H9 (cell line): Measurements from ENCODE around the gene BAG2. TPM values are rescaled to one million over a fixed set of nuclear protein-coding genes. Genes with fewer than 3 reads are reported as not detected.

Experiments used
- DNase-seq: peaks from one replicate; pipeline ENCODE4 v3.0.0-alpha.2; 2017
- H2AFZ ChIP-seq: one replicate; pipeline ENCODE4 v1.6.1; 2013; ENCODE audit warnings: mild to moderate bottlenecking, low read length, control low read depth, moderate library complexity
- H2AK5ac ChIP-seq: 2 replicates; pipeline ENCODE4 v1.6.1; 2013; ENCODE audit warnings: low read length, control low read depth, mixed read lengths; ENCODE audit not compliant: insufficient read length
- H2BK120ac ChIP-seq: one replicate; pipeline ENCODE4 v1.6.1; 2013; ENCODE audit warnings: low read depth, mild to moderate bottlenecking, low read length, control low read depth, inconsistent platforms; ENCODE audit not compliant: poor library complexity, severe bottlenecking
- H2BK12ac ChIP-seq: 2 replicates; pipeline ENCODE4 v1.6.1; 2013; ENCODE audit warnings: low read length, control low read depth, mixed read lengths, low read depth; ENCODE audit not compliant: insufficient read length
- H2BK15ac ChIP-seq: 2 replicates; pipeline ENCODE4 v1.6.1; 2013; ENCODE audit warnings: low read depth, low read length, control low read depth
- H2BK20ac ChIP-seq: one replicate; pipeline ENCODE4 v1.6.1; 2013; ENCODE audit warnings: low read depth, mild to moderate bottlenecking, low read length, control low read depth, inconsistent platforms; ENCODE audit not compliant: poor library complexity, severe bottlenecking
- H2BK5ac ChIP-seq: 2 replicates; pipeline ENCODE4 v1.6.1; 2013; ENCODE audit warnings: low read length, control low read depth, mixed read lengths; ENCODE audit not compliant: insufficient read length
- H3K14ac ChIP-seq: 2 replicates; pipeline ENCODE4 v1.6.1; 2013; ENCODE audit warnings: low read length, control low read depth; ENCODE audit not compliant: insufficient read depth
- H3K18ac ChIP-seq: 2 replicates; pipeline ENCODE4 v1.6.1; 2013; ENCODE audit warnings: low read depth, mild to moderate bottlenecking, mixed read lengths, low read length, control low read depth; ENCODE audit not compliant: insufficient read length
- H3K23ac ChIP-seq: 2 replicates; pipeline ENCODE4 v1.6.1; 2013; ENCODE audit warnings: low read length, control low read depth, mixed read lengths, low read depth; ENCODE audit not compliant: insufficient read length
- H3K23me2 ChIP-seq: 2 replicates; pipeline ENCODE4 v1.6.1; 2013; ENCODE audit warnings: low read depth, mild to moderate bottlenecking, mixed read lengths, low read length, control low read depth; ENCODE audit not compliant: insufficient read length, poor library complexity, severe bottlenecking
- H3K27ac ChIP-seq: 2 replicates; pipeline ENCODE4 v1.5.1; 2013; ENCODE audit warnings: low read length, control low read depth, mixed read lengths, low read depth; ENCODE audit not compliant: insufficient read length
- H3K27me3 ChIP-seq: 2 replicates; pipeline ENCODE4 v1.6.1; 2013; ENCODE audit warnings: low read length, control low read depth, inconsistent platforms; ENCODE audit not compliant: insufficient read depth
- H3K4ac ChIP-seq: 2 replicates; pipeline ENCODE4 v1.6.1; 2013; ENCODE audit warnings: low read depth, mild to moderate bottlenecking, control low read depth, inconsistent platforms, low read length, moderate library complexity
- H3K4me1 ChIP-seq: 2 replicates; pipeline ENCODE4 v1.6.1; 2013; ENCODE audit warnings: low read length, control low read depth, inconsistent platforms; ENCODE audit not compliant: insufficient read depth
- H3K4me2 ChIP-seq: 2 replicates; pipeline ENCODE4 v1.6.1; 2013; ENCODE audit warnings: low read length, control low read depth, mixed read lengths; ENCODE audit not compliant: insufficient read length, insufficient read depth
- H3K56ac ChIP-seq: 2 replicates; pipeline ENCODE4 v1.6.1; 2013; ENCODE audit warnings: low read depth, mild to moderate bottlenecking, mixed read lengths, low read length, control low read depth; ENCODE audit not compliant: insufficient read length
- H3K79me1 ChIP-seq: 2 replicates; pipeline ENCODE4 v1.6.1; 2013; ENCODE audit warnings: low read depth, mild to moderate bottlenecking, moderate library complexity, low read length, control low read depth, inconsistent platforms; ENCODE audit not compliant: insufficient read depth, poor library complexity, severe bottlenecking
- H3K79me2 ChIP-seq: 2 replicates; pipeline ENCODE4 v1.6.1; 2013; ENCODE audit warnings: low read length, control low read depth, inconsistent platforms; ENCODE audit not compliant: insufficient read depth
- H3K9ac ChIP-seq: 2 replicates; pipeline ENCODE4 v1.6.1; 2013; ENCODE audit warnings: low read length, control low read depth, mixed read lengths; ENCODE audit not compliant: insufficient read length; ENCODE audit errors: extremely low read depth
- H3K9me3 ChIP-seq: one replicate; pipeline ENCODE4 v1.6.1; 2013; ENCODE audit warnings: low read depth, low read length, inconsistent platforms; ENCODE audit not compliant: control insufficient read depth
- H3T11ph ChIP-seq: one replicate; pipeline ENCODE4 v1.6.1; 2013; ENCODE audit warnings: mild to moderate bottlenecking, low read length, control low read depth, inconsistent platforms
- H4K20me1 ChIP-seq: one replicate; pipeline ENCODE4 v1.6.1; 2013; ENCODE audit not compliant: control insufficient read depth, insufficient read length, insufficient read depth
- H4K5ac ChIP-seq: 2 replicates; pipeline ENCODE4 v1.6.1; 2013; ENCODE audit warnings: low read depth, mild to moderate bottlenecking, mixed read lengths, low read length, control low read depth; ENCODE audit not compliant: insufficient read length
- H4K8ac ChIP-seq: replicated peaks from 2 replicates; pipeline ENCODE4 v1.6.1; 2013; ENCODE audit warnings: low read length, control low read depth, mixed read lengths, low read depth; ENCODE audit not compliant: insufficient read length
- H4K91ac ChIP-seq: 2 replicates; pipeline ENCODE4 v1.6.1; 2013; ENCODE audit warnings: low read depth, mild to moderate bottlenecking, moderate library complexity, mixed read lengths, low read length, control low read depth; ENCODE audit not compliant: insufficient read length
- H3K27ac Mint-ChIP-seq, 3 experiments: 2 replicates in 2 of 3; 3 replicates in 1 of 3; pipeline ENCODE4 v1.8.0; 2020 to 2021; ENCODE audit warnings: mixed read lengths in 3 of 3, mild to moderate bottlenecking in 1 of 3, moderate library complexity in 1 of 3
- H3K27me3 Mint-ChIP-seq: 2 replicates; pipeline ENCODE4 v1.8.0; 2021; ENCODE audit warnings: low read depth, mild to moderate bottlenecking, moderate library complexity, mixed read lengths
- H3K36me3 Mint-ChIP-seq, 3 experiments: 2 replicates in 2 of 3; 3 replicates in 1 of 3; pipeline ENCODE4 v1.8.0; 2020 to 2021; ENCODE audit warnings: low read depth in 3 of 3, mixed read lengths in 3 of 3; ENCODE audit not compliant: insufficient read depth in 1 of 3
- H3K4me1 Mint-ChIP-seq, 2 experiments: 2 replicates each; pipeline ENCODE4 v1.8.0; 2020; ENCODE audit warnings: mixed read lengths in 2 of 2
- H3K4me3 Mint-ChIP-seq, 2 experiments: 2 replicates in 1 of 2; 3 replicates in 1 of 2; pipeline ENCODE4 v1.8.0; 2020 to 2021; ENCODE audit warnings: mild to moderate bottlenecking in 2 of 2, mixed read lengths in 2 of 2, moderate library complexity in 1 of 2
- H3K9me3 Mint-ChIP-seq, 2 experiments: 2 replicates in 1 of 2; 3 replicates in 1 of 2; pipeline ENCODE4 v1.8.0; 2020; ENCODE audit warnings: mild to moderate bottlenecking in 2 of 2, mixed read lengths in 2 of 2, moderate library complexity in 1 of 2
- CTCF ChIP-seq: fragments of 200-600 bp; sonication (generic); conservative IDR thresholded peaks from 3 replicates; pipeline ENCODE4 v1.8.0; 2021; ENCODE audit warnings: antibody characterized with exemption, mild to moderate bottlenecking
- WGBS: extraction: QIAGEN DNeasy Blood & Tissue Kit; methylation state at CpG from one replicate; pipeline ENCODE4 v1.1.7; 2013; ENCODE audit warnings: missing lambda C conversion rate, low lambda C conversion rate, mixed read lengths; ENCODE audit not compliant: insufficient read length; ENCODE audit errors: extremely low coverage; 5-methylcytosine and 5-hydroxymethylcytosine counted together
- total RNA-seq: library from RNA; stranded (reverse); gene quantifications from 2 replicates; pipeline ENCODE4 v1.2.1, GENCODE V29; 2021

Gene BAG2
- total RNA-seq, 1 experiment from 2014 or later = 8.4 TPM

GRCh38 chr6:57142178-57142525 is 30.0 kb upstream of the BAG2 start:
- Histone ChIP-seq H2BK12ac (no peak overlapping the region), H3K56ac (no peak overlapping the region), H2BK15ac (no peak overlapping the region), H2AK5ac (no peak overlapping the region), H3K79me2 (no peaks in the 10 kb centered on the region; the same call in 1 of the 2 replicates), H4K8ac (no peak overlapping the region), H3K23me2 (no peaks in the 10 kb centered on the region), H3K27ac (no peak overlapping the region), H3K4me2 (no peak overlapping the region), H3K79me1 (no peaks in the 10 kb centered on the region), H3K14ac (no peak overlapping the region), H2AFZ (no peak overlapping the region), H3K9me3 (no peaks in the 10 kb centered on the region), H3K18ac (no peak overlapping the region), H3K4me1 (no peaks in the 10 kb centered on the region), H2BK120ac (no peak overlapping the region), H4K91ac (no peak overlapping the region), H3T11ph (no peak overlapping the region), H3K9ac (no peak overlapping the region), H2BK20ac (no peak overlapping the region), H3K23ac (no peak overlapping the region), H3K27me3 (no peaks in the 10 kb centered on the region), H3K4ac (no peak overlapping the region), H2BK5ac (no peak overlapping the region), H4K20me1 (no peaks in the 10 kb centered on the region), H4K5ac (no peak overlapping the region)
- Mint-ChIP-seq H3K4me3 (no peak overlapping the region), H3K27ac (no peak overlapping the region), H3K36me3 (peaks cover 7 to 31% (median 30%) of the 10 kb centered on the region in 3 experiments; a peak in 6 of 7 replicates), H3K4me1 (no peaks in the 10 kb centered on the region), H3K27me3 (no peaks in the 10 kb centered on the region), H3K9me3 (no peaks in the 10 kb centered on the region)
- no peak for TF ChIP-seq CTCF
- no peak for DNase-seq
- WGBS = 100% methylated on average over 1 of the region's 1 CpG
